C1 segment of cervical spinal cord (tissue), 14 donors: Measurements from ENCODE around the gene EPB41.
"Not testable (repeated sequence)": the region's sequence is repeated elsewhere in the genome, so short reads cannot be mapped to it uniquely, and the experiment has no call there.

Source experiments
- DNase-seq, 14 donors: peaks; one replicate each; lab custom pipeline; 2025; lab: John Stamatoyannopoulos, UW

Gene EPB41

DNA sequence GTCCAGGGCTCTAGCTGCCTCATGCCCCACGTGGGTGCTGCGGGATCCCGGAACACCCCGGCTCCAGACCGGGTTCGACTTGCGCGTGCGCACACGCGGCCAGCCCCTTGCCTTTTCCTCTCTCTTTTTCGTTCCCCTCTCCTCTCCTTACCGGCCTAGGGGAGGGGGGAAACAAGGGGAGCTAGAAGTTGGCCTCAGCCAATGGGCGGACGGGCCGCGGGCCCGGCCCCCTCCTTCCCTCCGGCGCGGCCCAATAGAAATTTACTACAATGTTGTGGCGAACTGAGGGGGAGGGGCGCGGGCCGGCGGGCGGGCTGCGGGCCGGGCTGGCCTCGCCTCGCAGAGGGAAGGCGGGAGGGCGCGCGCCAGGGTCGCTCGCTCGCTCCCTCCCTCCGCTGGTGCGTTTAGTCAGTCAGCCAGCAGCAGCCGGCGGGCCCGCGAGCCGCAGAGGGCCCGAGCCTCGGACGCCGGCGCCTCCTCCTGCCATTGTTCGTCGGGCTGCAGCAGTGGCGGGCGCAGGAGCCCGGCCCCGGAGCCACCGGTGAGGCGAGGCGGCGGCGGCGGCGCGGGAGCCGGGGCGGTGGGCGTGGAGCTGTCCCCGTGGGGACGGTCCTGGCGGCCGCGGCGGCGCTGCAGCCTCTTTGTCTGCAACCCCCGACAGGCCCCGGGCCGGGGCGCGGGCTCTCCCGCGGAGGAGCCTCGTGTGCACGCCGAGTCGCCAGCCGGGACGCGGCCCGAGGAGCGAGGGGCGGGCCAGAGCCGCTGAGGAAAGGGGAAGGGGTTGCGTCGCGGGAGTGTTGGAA lies at the start of gene EPB41:
TSS of gene EPB41 (plus strand) at position 342 of the 803 bp plus-strand sequence. CDS start 72,869 bp downstream, outside the sequence.
- peak in 13 of 14 donors; percentile 34 to 96 (median 77) for DNase-seq

DNA sequence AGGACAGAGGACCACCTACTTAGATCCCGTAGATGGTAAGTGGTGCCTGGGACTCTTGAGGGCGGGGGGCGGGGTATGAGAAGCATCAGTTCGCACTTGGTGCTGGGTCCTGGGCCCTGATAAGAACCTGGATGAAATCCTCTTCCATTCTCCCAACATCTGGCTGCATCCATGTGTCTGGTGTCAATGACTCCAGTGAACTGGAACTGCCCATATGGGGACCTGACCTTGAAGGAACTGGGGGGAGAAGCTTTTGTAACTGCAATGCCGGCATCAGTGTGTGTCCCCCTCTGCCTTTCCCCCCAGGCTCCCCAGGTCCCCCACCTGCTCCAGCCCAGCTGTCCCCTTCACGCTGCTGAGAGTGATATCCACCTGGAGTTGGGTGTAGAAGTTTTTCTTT lies 49.7 kb upstream of the EPB41 start:
- DNase-seq = no peak

DNA sequence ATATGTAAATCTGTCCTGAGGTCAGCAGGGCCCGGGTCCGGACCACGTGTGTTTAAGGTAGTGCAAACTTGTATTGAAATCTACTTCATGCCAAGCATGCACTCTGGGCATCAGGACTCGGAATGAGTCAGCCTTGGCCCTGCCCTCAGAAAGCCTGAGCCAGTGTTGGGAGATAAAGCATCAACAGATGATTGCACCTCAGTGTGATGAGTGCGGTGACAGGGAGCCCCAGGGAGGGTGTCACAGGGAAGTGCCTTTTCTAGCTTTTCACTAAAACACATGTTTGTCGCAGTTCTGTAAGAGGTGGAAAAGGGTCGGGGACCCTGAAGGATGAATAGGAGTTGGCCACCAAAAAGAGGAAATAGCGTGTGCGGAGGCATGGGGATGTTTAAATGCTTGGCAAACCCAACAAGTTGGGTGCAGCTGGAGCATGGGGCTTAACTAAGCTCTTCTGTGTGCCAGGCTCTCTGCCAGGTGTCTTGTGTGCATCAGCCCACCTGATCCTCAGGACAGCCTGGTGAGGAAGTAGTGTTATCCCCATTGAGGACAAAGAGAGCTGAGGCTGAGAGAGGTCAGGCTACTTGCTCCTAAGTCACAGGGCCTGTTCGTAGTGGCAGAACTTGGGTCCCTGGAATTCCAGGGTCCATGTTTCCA lies 48.2 kb upstream of the EPB41 start:
- DNase-seq = no peak

DNA sequence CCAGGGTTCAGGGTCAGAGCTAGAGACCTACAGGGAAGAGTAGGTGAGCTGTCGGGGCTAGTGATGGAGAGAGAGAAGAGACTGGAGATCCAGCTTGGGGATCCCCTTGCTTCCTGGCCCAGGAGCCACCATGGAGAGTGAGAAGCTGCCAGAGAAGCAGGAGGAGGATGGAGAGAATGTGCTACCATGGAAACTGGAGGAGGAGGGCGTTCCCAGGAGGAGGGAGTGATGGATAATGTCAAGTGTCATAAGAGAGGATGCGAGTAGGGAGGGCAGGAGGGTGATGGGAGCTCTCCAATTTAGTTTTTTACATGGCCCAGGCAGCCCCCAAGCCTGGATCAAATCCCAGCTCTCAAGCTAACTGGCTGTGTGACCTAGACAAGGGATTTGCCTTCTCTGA lies 46.5 kb upstream of the EPB41 start:
- no peak for DNase-seq

DNA sequence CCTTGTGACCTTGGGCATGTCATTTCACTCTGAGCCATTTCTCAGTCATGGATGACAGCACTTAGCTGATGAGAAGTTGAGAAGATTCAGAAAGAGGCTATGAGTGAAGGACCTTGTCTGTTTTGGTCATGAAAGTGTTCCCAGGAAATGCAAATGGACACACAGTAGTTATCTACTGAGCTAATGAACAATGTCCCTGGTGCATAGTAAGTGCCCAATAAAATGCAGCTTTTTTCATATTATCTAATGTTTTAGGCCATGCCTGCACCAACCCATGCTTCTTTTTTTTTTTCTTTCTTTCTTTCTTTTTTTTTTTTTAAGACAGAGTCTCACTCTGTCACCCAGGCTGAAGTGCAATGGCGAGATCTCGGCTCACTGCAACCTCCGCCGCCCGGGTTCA lies 44.4 kb upstream of the EPB41 start:
- DNase-seq = no peak

DNA sequence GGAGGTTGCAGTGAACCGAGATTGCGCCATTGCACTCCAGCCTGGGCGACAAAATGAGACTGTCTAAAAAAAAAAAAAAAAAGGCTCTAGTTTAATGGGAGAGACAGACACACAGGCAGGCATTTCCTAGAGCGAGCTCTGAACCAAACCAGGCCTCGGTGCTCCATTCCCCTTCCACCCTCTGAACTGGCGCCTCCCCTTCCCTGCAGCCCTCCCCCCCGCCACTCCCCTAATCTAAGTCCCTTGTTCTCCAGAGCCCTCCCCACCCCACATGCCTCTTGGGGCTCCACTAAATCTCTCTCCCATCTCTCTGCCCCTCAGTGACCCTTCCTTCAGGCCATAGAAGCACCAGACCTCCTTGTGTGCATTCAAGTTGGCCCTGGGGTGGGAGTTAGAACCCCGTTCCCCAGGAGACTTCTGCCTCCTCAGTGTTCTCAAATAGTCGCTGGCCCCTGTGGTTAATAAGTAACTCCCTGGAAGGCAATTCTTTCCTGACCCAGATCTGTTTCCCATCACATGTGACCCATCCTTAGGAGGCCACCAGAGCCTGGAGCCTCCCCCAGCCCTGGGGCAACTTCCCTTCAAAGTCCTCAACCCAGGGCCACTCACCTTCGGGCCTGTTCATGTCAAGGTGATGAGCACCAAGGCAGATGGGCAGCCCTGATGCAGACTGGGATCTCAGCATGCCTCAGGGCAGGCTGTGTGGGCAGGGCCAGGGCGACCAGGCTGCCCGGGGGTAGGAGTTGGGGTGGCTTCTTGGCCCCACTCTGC lies 42.6 kb upstream of the EPB41 start:
- DNase-seq = no peak

DNA sequence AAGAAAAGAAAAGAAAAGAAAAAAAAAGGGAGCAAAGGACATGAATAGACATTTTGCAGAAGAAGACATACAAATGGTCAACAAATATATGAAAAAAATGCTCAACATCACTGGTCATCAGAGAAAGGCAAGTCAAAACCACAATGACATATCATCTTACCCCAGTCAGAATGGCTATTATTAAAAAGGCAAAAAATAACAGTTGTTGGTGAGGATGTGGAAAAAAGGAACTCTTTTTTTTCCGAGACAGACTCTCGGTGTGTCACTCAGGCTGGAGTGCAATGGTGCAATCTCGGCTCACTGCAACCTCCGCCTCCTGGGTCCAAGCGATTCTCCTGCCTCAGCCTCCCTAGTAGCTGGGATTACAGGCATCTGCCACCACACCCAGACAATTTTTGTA lies 39.2 kb upstream of the EPB41 start:
- DNase-seq = not testable (repeated sequence)

DNA sequence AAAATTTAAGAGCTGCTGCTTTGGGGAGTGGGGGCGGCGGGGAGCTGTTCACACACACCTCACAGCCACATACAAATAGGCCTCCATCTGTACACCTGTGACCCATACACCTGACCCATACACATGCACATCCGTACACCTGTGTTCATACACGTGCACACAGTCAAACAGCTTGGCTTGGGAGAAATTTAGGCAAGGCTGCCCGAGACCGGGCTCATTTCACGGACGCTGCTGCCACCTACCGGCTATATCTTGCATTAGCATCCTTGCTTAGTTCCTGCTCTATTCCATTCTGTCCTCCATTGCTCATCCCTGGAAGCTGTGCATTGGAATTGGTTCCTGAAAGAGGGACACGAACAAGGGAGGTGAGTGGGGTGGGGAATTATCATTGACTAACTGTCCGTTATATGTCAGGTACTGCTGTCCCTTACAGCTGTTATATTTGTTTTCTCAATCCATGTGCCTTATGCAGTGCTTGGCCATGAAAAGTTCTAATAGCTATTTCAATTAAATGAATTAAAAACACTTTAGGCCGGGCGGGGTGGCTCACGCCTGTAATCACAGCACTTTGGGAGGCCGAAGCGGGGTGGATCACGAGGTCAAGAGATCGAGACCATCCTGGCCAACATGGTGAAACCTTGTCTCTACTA lies 37.1 kb upstream of the EPB41 start:
- peak in 12 of 14 donors; percentile 13 to 70 (median 38) for DNase-seq

DNA sequence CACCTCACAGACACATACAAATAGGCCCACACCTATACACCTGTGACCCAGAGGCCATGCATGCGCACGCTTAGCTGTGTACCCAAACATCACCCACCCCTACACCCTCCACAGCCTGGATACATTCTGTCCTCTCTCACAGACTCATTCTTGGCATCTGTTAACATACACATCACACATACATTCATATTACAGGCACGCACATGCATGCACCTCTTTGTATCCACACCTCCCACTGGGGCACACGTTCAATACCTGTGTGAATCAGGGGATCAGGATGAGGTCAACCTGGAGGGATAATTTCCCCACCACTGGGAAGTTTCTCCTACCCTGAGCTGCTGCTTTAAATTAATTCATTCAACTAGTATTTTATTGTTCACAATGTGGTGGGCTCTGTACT lies 35.6 kb upstream of the EPB41 start:
- DNase-seq = no peak

DNA sequence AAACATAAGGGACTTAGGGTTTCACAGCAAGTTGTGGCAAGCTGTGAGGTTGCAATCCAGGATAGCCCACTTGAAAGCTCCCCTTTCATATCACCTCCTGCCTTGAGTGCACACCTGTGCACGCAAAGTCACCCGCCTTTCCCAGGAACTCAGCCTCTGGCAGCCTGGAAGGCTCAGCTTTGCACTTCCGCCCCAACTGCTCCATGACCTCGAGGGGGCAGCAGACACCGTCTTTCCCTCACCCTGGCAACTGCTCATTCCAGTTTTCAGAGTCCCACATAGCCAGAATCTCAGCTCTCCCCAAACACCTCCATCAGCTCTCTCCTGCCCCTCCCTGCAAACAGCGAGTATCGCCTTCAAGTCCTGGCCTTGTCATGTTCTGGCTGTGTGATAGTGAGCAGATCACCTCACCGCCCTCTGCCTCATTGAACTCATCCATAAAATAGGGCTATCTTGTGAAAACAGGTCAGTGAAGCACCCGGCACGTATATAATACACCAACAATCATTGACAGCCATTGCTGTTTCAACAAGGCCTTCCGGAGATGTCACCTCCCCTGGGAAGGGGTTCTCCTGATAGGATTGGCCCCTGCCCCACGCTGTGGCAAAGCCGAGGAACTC lies 32.2 kb upstream of the EPB41 start:
- peak in 12 of 14 donors; percentile 30 to 85 (median 67) for DNase-seq

DNA sequence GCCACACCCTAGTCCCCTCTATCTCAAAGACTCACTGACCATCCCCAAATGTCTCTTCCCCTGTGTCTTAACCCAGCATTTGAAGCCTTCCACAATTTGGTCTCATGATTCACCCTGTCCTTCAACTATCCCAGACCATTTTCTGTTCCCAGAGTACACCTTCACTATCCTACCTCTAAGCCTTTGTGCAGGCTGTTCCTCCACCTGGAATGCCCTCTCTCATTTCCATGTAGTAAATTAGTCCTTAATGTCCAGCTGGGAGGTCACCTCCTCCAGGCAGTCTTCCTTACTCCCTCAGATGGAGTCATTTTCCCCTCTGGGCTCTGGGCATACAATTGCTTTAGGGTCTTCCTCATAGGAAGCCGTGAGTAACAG lies 31.1 kb upstream of the EPB41 start:
- no peak for DNase-seq

DNA sequence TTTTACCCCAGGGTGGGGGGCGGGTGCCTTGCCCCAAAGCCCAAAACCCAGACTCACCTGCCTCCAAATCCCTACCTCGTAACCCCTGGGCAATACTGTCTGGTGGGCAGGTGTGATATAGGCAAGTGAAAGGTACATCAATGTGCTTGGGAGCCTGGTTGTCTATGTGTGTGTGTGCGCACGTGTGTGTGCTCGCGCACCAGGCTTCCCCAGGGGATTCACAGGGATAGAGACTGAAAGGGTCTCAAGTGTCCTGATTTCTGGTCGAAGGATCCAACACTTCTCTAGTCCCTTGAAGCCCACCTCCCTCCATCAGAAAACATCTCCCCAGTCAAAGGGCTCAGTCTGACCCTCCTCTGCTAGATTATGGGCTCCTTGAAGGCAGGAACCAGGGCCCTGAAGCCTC lies 28.9 kb upstream of the EPB41 start:
- no peak for DNase-seq

DNA sequence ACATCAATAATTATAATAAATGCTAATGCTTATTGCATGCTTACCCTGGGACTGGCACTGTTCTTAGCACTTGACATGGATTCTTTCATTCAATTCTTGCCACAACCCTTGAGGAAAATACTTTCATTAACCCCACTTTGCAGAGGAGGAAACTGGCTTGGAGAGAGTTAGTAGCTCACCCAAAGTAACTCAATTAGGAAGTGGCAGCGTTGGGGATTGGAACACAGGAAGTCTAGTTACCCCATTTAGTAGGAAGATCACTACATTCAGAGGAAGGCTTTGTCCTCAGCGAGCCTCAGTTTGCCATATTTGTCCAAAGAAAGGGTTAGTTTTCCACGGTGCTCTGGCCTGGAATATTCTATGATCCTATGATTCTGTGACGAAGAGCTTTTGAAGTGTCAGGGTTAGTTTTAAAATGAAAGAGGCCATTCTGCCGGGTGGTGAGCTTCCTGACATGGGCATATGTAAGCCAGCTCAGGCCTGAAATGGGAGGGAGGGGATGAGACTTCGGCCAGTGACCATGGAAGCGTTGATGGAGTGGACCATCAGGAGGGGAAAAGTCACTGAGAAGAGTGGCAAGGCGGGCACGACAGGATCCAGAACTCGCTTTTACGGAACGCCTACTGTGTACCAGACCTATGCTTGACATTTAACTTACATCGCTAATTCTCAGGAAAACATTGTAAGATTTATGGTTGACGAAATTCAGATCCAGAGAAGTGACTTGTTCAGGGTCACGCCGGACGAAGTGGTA lies 28.2 kb upstream of the EPB41 start:
- DNase-seq = no peak

DNA sequence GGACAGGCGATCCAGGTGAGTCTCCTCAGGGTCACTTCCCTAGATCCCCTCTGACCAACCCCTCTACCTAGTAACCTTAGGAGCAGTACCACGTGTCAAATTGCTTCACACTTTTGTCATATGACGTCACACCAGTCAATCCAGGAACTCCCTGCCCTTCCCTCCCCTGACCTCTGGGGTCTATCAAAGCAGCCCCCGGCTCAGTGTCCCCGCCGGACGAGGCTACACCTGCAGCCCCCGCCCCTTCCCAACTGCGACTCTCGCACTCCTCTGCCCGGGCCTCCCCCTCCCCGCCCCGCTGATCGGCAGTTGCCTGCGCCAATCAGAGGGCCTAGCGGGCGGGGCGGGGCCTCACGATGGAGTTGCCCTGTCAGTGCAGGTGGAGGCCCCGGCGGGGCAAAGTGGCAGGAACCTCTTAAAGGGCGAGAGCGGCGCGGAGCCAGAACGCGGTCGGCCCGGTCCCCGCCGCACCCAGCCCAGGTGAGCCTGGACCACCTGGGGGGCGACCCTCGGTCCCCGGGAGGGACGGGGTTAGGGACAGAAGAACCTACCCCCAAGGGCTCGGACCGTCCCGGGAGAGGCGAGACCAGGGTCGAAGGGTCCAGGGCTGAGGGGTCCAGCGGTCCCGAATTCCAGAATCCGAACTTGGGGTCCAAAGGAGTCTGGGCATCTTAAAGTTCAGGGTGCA lies 27.5 kb upstream of the EPB41 start:
- peak in 12 of 14 donors; percentile 9 to 70 (median 56) for DNase-seq

DNA sequence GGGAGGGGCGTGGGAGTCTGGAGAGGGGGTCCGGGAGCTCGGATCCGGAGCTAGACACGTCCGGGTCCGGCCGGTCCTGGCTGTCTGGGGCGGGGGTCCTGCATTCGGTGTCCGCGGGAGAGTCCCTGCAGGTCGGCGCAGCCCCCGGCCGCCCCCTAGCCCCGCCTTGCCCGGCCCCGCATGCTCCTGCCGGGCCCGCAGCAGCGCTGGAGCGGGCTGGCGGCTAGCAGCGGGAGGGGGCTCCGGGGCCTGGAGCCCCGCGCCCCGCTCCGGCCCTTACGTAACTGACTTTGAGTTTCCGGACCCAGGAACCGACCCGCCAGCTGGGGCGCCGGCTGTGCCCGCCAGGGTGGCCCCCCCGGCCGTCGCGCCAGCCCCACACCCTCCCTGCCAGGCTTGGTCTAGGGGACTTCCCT lies 26.9 kb upstream of the EPB41 start:
- DNase-seq = peak in 4 of 14 donors; percentile 20 to 39 (median 28)

DNA sequence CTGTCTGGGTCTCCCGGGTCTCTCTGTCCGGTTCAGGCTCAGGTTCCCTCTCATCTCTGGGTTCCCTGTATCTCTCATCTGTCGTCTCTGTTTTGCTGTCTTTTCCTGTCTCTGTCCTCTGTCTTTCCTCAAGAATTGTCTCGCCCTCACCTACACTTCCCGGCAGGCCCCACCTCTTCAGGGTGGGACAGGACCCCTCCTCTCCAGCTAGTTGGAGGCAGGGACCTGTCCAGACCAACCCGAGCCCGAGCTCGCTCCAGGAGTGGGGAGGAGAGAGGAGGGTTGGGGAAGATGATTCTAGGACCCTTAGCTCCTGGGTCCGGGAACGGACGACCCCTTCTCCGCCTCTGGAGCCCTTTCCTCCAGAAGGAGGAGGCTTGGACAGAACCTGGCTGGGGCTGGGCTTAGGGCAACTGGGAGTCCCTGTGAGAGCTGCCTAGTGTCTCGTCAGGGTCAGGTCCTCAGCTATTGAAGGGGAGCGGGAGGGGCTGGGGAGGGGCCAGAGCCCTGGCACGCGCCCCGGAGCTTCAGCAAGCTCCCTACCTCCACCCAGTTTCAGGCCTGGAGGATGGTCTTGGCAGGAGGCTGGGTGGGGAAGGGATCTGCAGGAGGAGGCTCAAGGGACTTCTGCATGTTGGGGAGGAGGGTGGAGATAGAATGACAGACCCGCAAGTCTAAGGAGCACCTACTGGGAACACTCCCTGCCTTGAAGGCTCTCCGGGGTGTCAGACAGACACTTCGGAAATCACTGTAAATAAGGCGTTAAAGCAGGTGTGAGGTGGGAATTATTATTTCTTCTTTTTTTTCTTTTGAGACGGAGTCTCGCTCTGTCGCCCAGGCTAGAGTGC lies 26.3 kb upstream of the EPB41 start:
- peak in 4 of 14 donors; percentile 16 to 36 (median 24) for DNase-seq

DNA sequence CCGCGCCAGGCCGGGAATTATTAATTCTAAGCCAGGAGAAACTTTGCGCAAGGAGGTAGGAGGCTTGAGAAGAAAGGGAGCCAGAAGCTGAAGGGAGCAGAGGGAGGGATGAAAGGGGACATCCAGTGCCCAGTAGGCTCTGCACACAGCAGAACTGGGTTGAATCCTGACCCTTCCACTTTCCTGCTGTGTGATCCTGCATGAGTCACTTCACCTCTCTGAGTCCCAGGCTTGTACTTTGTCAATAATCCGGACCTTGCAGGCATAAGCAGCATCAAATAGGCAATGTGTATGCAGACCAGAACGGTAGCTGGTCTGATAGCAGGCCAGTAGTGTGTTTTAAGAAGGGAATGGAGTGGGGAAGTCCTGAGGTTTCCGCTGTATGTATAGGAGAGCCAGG lies 25.5 kb upstream of the EPB41 start:
- no peak for DNase-seq

DNA sequence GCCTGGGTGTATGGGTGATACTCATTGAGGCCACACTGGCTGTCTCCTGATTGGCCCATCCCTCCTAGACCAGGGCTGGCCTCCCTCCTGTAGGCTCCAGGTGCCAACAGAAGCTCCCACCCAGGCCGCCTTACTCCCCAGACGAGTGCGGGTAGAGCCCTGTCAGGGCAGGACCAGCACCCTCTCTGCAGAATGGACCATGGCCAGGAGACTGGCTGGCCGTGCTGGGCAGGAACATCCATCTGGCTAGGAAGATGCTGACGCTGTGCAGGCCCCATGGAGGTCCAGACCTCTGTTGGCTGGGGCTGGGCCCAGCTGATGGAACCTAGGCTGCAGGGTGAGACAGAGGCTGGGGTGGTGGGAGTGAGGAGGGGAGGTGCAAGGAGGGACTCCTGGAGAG lies 25.0 kb upstream of the EPB41 start:
- peak in 1 of 14 donors; percentile 15 for DNase-seq

DNA sequence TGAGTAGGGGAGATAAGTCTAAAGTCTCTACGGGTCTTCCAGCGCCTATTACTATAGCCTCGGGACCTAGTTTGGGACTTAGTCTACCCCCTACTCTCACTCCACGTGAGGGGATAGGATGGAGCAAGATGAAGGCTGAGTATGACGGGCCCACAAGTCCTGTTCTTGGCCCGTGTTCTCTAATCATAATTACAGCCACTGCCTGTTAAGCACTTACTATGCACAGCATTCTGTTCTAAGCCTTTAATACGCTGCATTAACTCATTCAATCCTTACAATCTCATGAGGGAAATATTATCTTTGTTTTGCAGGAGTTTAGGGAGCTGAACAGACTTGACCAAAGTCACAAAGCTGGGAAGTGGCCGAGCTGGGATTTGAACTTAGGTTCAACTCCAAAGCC lies 23.9 kb upstream of the EPB41 start:
- no peak for DNase-seq
